Activated CD4-positive, alpha-beta T cell treated with anti-CD3 and anti-CD28 coated beads for 4 hours (primary cell): ENCODE data around the gene LHX6.

Experiments
- DNase-seq, 2 donors: peaks; one replicate each; pipeline ENCODE4 v3.0.0-alpha.2; 2020

The LHX6 gene

GRCh38 chr9:122190597-122191381 lies 38.0 kb downstream of the LHX6 start:
- DNase-seq, result no peak

GRCh38 chr9:122188369-122188768 lies 40.4 kb downstream of the LHX6 start:
- DNase-seq, result no peak

DNA sequence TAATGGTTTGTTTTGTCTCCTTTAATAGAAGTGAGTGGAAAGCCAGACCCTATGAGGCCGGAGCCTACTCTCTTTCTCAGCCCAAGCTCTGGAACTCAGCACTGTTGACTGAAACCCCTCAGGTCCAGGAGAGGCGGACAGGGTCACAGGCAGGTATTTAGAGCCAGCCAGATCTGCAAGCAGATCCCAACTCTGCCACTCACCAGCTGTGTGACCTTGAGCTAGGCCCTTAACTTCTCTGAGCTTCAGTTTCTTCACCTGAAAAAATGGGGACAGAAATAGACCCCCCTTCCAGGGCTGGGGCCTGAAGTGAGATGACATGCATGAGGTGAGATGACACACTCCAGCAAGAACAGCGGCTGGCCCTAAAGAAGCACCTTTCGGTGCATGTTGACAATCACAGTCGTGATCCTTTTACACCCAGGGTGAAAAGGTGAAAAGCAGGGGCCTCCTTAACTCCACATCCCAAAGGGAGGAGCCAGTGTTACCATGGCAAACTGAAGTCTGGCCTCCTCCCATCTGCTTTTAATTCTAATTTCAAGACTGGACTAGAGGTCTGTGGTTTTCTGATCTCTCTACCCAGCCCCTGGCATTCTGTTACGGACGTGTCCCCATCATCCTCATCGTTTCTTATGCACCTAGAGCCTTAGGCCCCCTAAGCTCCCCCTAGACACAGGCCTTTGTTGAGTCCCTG lies 41.8 kb downstream of the LHX6 start:
- DNase-seq, result no peak

GRCh38 chr9:122186301-122186700 lies 42.5 kb downstream of the LHX6 start:
- DNase-seq, result no peak

GRCh38 chr9:122184551-122184950 lies 44.2 kb downstream of the LHX6 start:
- DNase-seq, result no peak

- no peak for DNase-seq
Measured at GRCh38 chr9:122183501-122183900, 45.3 kb downstream of the LHX6 start.

DNA sequence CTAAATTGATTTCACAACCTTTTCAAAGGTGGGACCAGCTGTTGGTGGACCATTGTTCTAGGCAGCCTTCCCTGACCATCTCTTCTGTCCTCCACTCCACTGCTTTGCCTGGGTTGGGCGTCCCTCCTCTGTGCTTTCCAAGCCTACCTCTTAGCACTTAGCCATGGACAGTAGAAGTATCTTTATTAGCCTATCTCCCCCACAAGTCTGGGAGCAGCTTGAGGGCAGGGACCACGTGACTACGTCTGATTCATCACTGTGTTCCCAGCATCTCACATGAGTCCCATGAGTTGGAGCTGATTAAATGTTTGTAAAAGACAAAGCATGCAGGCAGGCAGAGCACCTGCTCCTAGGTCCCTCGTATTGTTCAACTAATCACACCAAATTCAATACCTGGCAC lies 48.1 kb downstream of the LHX6 start:
- DNase-seq, result no peak

- DNase-seq, result no peak
Measured at GRCh38 chr9:122179690-122180074, 49.1 kb downstream of the LHX6 start.

DNA sequence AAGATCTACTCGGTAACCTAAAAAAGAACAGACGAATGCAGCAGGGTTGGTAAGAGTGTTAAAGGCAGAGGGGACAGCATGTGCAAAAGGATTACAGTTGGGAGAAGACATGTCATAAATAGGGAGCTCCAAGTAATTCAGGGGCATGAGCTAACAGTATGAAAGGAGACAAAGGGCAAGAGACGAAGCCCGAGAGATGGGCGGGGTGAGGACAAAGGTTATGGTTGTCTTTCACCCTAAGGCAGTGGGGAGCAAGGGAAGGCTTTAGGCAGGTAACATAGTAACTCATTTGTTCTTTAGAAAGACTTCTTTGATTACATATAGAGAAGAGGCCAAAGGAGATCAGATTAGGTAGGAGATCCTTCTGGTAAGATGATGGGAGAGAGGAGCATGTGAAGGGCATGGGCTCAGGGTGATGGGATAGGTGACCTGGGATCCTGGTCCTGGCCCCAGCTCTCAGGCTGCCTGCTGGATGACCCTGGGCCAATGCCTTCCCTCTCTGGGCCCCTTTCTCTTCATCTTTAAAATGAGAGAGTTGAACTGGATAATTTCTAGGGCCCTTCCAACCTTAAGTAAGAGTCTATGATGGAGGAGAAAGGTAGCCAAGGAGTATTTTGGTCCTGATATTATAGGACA lies 49.6 kb downstream of the LHX6 start:
- DNase-seq, result no peak

DNA sequence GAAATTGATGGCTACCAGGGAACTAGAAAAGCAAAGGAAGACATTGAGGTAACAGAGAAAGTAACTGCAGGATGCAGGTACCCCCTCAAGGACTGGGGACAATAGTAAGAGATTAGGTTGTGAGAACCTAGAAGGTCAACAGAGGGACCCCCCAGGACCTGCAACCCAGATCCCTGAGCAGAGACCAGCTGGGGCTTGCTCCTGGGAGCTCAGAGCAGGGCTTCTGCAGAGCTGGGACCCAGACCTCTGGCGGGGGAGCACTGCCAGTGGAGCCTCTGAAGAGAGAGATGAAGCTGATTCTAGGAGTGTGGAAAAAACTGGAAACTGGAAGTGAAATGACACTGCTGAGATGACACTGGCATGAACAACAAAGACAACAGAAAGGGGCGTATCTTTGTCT lies 51.8 kb downstream of the LHX6 start:
- no peak for DNase-seq

- no peak for DNase-seq
Measured at GRCh38 chr9:122173670-122174069, 55.1 kb downstream of the LHX6 start.

- no peak for DNase-seq
Measured at GRCh38 chr9:122172131-122172530, 56.6 kb downstream of the LHX6 start.

- DNase-seq, result no peak
Measured at GRCh38 chr9:122168356-122168755, 60.4 kb downstream of the LHX6 start.

DNA sequence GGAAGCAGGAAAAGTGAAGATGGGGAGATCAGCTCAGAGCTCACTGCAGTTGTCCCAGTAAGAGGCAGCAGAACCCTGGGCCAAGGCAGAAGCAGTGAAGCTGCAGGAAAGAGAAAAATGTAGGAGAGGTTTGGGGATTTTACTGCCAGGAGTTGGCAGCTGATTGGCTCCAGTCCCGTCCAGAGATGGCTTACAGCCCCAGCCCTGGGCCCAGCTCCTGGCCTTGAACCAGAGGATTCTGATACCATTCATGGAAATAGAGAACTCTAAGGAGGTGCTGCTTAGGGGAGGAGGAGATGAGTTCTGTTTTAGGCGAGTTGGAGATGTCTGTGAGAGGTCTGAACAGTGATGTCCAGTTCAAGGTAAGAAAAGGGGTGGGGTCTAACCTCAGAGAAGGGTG lies 64.5 kb downstream of the LHX6 start:
- no peak for DNase-seq

DNA sequence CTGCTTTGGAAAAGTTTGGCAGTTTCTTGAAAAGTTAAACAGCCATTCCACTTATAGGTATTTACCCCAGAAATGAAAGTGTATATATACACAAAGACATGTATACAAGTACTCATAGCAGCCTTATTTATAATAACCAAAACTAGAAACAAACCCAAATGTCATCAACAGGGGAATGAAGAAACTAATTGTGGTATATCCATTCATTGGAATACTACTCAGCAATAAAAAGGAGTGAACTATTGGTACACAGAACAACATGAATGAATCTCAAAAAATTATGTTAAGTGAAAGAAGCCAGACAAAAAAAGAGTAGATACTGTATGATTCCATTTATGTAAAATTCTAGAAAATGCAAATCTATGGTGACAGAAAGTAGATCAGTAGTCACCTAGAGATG lies 66.3 kb downstream of the LHX6 start:
- no peak for DNase-seq

GRCh38 chr9:122159925-122160246 lies 68.9 kb downstream of the LHX6 start:
- DNase-seq, result no peak

- DNase-seq, result peak; percentile 95 to 96
Measured at GRCh38 chr9:122159026-122159924, 69.5 kb downstream of the LHX6 start, which contains the start of the genes MORN5 and NDUFA8. TSS of gene MORN5 (plus strand) at chr9:122159908. CDS start at chr9:122159973, 65 bp downstream. TSS of gene NDUFA8 (minus strand) at chr9:122159779. CDS start at chr9:122159677, 102 bp downstream.

DNA sequence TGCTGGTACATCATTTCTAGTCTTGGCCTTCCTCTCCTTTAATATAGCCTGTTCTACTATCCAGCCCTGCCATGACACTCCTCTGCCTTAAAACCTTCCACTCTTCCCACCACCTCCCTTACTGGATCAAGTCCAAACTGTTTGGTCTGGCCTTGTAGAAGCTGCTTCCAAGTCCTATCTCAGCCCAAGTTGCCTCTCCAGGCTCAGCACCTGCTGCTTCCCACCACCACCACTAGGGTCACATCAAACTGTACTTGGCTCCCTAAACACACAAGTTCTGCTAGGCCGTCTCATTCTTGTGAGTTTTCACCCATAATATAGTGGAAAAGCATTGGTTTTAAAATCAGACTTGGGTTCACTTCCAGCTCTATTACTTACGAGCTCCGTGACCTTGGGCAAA lies 70.6 kb downstream of the LHX6 start:
- peak; percentile 8 to 11 for DNase-seq

- no peak for DNase-seq
Measured at GRCh38 chr9:122155796-122156195, 73.0 kb downstream of the LHX6 start.
